Gastrocnemius medialis (tissue), 4 donors: Measurements from ENCODE around the gene CAMK4.

Experiments
- CTCF ChIP-seq, 5 experiments: fragments of 450-650 bp in 3 of 5; fragments of 200-600 bp in 2 of 5; sonication (generic) in 2 of 5; IDR thresholded peaks in 4 of 5; conservative IDR thresholded peaks in 1 of 5; 1 replicate in 4 of 5; 2 replicates in 1 of 5; pipeline ENCODE4 v1.5.1; 2016 to 2019; ENCODE audit warnings: antibody characterized with exemption in 5 of 5, mild to moderate bottlenecking in 3 of 5, moderate library complexity in 3 of 5
- POLR2A ChIP-seq, 2 donors: fragments of 450-650 bp; IDR thresholded peaks; one replicate each; pipeline ENCODE4 v1.6.1; 2017; ENCODE audit warnings: antibody characterized with exemption in 2 of 2, mild to moderate bottlenecking in 2 of 2, moderate library complexity in 2 of 2

- no peak for TF ChIP-seq CTCF (IDR thresholded peaks at IDR 0.05 in 4 of 5, conservative IDR thresholded peaks at IDR 0.05 in 1 of 5)
- no peak for TF ChIP-seq POLR2A (IDR thresholded peaks at IDR 0.05)
Measured at GRCh38 chr5:111389390-111390082, 165.4 kb downstream of the CAMK4 start.
